TTC549 (cell line): ENCODE measurements around the gene PSMB8.

ENCODE experiments used
- FAIRE-seq: peaks from 2 replicates; lab custom pipeline; 2012; peaks lifted over from hg19 to GRCh38; lab: Jason Lieb, UNC

PSMB8 gene

DNA sequence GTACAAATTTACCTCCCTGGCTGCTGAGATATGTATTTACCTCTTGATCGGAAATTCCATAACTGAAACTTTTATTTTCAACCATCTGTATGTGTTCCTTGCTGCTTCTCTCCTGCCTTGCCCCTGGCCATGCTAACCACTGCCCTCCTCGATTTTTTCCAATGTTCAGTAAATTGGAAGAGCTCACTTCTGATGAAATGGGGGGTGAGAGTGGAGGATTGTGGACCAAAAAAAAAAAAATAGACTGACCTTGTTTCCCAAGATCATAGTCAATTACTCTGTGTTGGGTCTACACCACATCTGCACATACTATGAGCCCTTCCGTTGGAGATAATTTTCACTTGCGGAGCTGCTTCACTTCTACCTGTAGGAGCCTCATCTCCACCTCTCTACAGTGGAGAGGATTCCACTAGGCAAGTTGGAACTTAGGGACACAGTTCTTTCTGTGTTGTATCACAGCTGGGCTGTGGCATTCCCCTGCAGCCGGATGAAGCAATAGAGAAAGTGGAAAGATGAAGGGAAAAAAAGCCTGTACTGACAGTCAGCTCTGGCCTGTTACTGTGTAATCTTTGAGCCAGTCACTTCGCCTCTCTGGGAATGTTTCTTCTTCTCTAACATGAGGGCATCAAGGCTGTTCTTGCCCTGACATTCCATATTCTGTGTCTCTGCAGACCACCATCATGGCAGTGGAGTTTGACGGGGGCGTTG, 11.8 kb upstream of the PSMB8 start:
- no peak for FAIRE-seq

- FAIRE-seq, result no peak
Measured at GRCh38 chr6:32854376-32855178, 10.7 kb upstream of the PSMB8 start.

GRCh38 chr6:32853541-32854375, 9.9 kb upstream of the PSMB8 start, which contains the start of the genes PSMB9 and TAP1:
TSS of gene PSMB9 (plus strand) at chr6:32854192. CDS start at chr6:32854230, 38 bp downstream.
TSS of gene TAP1 (minus strand) at chr6:32853704. CDS start at chr6:32853636, 68 bp downstream.
- FAIRE-seq, result no peak

DNA sequence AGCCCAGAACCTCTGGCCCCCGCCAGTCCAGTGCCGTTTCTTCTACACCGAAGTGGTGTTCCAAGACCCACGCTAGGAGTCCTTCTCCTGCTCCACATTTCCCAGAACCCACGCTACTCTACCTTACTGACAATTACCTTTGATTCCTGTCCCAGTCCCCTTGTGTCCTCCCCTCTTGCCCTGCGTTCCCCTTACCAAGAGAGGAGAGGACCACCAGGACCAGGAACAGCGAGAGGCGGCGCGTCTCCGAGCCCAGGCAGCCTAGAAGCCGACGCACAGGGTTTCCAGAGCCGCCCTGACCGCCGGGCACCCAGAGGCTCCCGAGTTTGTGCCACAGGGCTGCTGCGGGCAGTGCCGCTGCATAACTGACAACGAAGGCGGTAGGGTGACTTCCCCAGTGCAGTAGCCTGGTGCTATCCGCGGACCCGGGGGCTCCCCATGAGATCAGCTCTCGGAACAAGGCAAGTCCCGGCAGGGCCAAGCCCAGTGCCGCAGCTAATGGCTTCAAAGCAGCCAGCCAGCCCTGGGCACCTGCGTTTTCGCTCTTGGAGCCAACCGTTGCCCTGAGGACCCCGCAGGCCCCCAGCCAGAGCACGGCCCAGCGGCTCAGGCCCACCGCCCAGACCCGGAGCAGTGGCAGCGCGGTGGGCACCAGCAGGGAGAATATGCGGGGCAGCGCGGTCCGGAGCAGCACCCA, 9.1 kb upstream of the PSMB8 start:
- FAIRE-seq, result no peak

DNA sequence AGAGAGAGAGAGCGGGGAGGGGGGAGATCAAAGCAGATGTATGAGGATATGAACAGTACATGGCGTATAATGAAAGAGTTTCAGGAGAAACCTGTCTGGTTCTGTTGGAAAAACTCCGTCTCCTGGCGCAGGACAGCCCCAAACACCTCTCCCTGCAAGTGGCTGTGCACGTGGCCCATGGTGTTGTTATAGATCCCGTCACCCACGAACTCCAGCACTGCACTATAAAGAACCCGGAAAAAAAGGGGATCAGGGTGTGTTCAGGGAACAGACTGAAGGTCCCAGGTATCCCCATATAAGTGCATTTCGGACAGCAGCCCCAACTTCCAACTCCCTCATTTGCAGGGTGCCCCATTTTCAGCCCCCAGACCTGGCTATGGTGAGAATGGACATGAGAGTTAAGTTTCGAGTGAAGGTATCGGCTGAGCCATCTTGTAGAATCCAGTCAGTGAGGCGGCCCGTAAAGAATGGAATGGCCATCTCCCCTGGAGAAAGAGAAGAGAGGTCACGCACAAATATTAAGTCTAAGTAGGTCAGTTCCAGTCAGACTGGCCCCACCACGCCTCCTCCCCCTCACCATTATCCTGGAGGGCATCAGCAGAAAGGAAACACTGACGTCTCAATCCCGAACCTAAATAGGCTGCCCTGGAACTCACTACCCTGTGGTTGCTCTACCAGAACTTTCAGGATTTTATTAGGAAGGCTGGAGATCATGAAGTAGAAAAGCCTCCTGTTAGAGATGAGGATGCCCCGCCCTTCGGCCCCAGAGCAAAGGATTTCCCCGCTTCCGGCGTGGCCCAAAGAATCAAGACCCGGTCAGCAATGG, 8.4 kb upstream of the PSMB8 start:
- no peak for FAIRE-seq

DNA sequence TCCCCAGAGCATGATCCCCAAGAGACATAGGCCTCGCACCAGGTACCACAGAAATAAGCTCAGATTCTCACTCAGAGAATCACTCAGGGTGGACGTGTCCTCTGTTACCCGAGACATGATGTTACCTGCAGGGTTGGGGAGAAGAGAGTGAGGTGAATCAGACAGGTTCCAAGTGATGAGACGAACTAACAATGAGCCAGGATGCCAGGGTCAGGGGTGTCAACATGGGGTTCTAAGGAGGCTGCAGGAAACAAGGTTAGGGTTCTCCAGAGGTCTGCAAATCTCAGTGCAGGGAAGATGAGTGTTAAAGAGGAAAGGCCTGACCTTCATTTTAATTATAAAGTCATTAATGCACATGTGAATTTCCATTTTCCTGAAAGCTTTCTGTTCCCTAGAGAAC, 7.2 kb upstream of the PSMB8 start:
- FAIRE-seq, result no peak

DNA sequence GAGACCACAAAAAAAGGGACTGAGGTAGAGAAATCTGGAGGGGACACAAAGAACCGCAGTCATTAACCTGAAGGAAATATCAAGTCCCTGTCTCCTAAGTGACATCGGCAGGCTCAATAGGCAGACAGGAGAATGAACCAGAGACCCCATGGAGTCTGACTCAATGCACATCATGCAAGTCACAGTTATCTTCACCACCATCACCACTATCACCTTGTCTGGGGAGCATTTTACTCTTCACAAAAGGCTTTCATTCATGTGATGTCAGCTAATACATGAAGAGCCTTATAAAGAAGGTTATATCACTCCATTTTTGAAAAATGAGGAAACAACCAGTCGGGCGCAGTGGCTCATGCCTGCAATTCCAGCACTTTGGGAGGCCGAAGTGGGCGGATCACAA, 5.3 kb upstream of the PSMB8 start:
- FAIRE-seq, result no peak

- FAIRE-seq, result no peak
Measured at GRCh38 chr6:32847795-32848194, 3.9 kb upstream of the PSMB8 start.

GRCh38 chr6:32847004-32847403, 3.2 kb upstream of the PSMB8 start:
- no peak for FAIRE-seq

GRCh38 chr6:32845384-32845884, 1.6 kb upstream of the PSMB8 start:
- FAIRE-seq, result no peak

- no peak for FAIRE-seq
Measured at GRCh38 chr6:32844839-32845383, 1.1 kb upstream of the PSMB8 start.

DNA sequence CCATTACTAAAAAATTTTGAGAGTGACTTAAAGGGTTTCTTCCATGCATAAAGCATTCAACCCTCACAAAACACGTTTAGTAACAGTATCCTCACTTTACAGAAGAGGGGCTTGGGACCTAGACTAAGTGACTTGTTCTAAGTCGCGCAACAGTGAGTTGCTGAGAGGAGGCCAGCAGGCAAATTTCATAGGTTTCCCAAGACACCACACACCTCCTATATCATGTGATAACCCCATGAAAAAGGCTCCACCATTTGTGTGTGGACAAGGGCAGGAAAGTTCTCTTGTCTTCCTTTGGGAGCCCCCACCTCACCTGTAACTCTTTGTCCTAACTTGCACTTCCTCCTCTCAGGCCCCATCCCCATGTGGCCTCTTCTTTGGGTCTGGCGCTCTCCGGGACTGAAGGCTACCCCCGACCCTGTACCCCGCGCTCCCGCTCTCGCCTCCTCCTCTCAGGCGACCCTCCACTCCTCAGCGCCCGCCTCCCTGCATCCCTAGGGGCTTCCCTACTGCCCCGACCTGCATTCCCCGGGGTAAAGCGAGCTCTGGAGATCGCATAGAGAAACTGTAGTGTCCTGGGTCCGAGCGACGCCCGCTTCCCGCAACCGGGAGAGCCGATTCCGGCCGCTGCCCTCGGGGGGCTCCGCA, 392 bp downstream of the PSMB8 start:
- FAIRE-seq, result no peak

- no peak for FAIRE-seq
Measured at GRCh38 chr6:32842690-32843089, 1.2 kb downstream of the PSMB8 start.

GRCh38 chr6:32842021-32842650, 1.7 kb downstream of the PSMB8 start:
- no peak for FAIRE-seq

DNA sequence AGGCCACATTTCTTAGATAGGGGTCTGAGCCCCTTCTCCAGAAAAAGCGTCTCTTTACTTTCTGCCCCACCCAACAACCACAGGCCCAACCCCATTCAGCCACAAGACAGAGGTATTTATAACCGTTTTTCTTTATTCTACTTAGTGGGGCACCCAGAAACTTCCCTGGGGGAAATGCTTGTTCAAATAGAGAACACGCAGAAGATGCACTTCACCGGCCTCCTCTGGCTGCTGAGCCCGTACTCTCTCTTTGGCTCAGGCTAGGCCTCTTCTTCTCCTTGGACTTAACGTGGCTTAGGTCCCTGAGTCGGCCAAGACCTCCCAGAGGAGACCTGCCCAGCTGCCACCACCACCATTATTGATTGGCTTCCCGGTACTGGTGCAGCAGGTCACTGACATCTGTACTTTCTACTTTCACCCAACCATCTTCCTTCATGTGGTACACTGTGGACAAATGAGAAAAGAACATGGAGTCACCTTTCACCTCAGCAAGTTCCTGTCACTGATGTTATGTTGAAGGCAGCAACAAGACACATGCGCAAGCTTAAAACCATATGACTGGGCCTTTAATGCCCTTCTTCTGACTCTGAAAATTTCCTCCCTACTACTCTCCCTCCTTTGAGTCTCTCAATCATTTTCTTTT, 3.1 kb downstream of the PSMB8 start:
- no peak for FAIRE-seq

- no peak for FAIRE-seq
Measured at GRCh38 chr6:32839356-32839755, 4.5 kb downstream of the PSMB8 start.

- FAIRE-seq, result no peak
Measured at GRCh38 chr6:32838114-32838958, 5.5 kb downstream of the PSMB8 start, which contains the start of gene TAP2. TSS of gene TAP2 (minus strand) at chr6:32838739. CDS start at chr6:32838233, 506 bp downstream.

- no peak for FAIRE-seq
Measured at GRCh38 chr6:32837651-32838113, 6.2 kb downstream of the PSMB8 start.
